ENCODE results near the gene KRTAP5-6.

GRCh38 chr11:1691878-1692707, 4.9 kb upstream of the KRTAP5-6 start:
- TF ChIP-seq POLR2A (IDR thresholded peaks at IDR 0.05) (no peak), CTCF (IDR thresholded peaks at IDR 0.05) (no peak)

All from body of pancreas (tissue), 4 donors.